OCI-LY1 (cell line): ENCODE measurements around the gene TAS2R1.

Experiments used
- CTCF ChIP-seq: fragments of 200-600 bp; sonication (generic), shearing (Covaris generic); IDR thresholded peaks from 2 replicates; pipeline ENCODE4 v1.5.1; 2017; ENCODE audit warnings: mild to moderate bottlenecking, antibody characterized with exemption, low read length, moderate library complexity, mixed read lengths
- EZH2 ChIP-seq: fragments of 200-600 bp; sonication (generic), shearing (Covaris generic); IDR thresholded peaks from 2 replicates; pipeline ENCODE4 v1.8.0; 2017; ENCODE audit warnings: borderline replicate concordance, mixed run types, mild to moderate bottlenecking, antibody characterized with exemption, low read length, moderate library complexity, mixed read lengths

- TF ChIP-seq CTCF (no peak), EZH2 (no peak)
Observed at GRCh38 chr5:9642621-9643020, 12.5 kb upstream of the TAS2R1 start.
